Right cardiac atrium (tissue), 5 donors: ENCODE results near the gene ELL2. TPM values are rescaled to one million over a fixed set of nuclear protein-coding genes. Genes with fewer than 3 reads are reported as not detected.
"Not testable (repeated sequence)": the region's sequence is repeated elsewhere in the genome, so short reads cannot be mapped to it uniquely, and the experiment has no call there.

ENCODE experiments used
- ATAC-seq, 2 donors: fragments of 200-7000 bp; cut with Tn5 transposase; one replicate each; pipeline versions ENCODE4 v1.8.0 to v1.9.1; 2020; ENCODE audit warnings: moderate library complexity in 2 of 2, mild to moderate bottlenecking in 1 of 2
- DNase-seq, 3 donors: peaks; one replicate each; pipeline ENCODE4 v3.0.0-alpha.2; 2020
- H3K27ac ChIP-seq: one replicate; pipeline ENCODE4 v1.5.1; 2013; ENCODE audit warnings: mild to moderate bottlenecking, low read length, control low read depth, moderate library complexity
- H3K27me3 ChIP-seq: one replicate; pipeline ENCODE4 v1.6.1; 2013; ENCODE audit not compliant: control insufficient read depth, insufficient read depth
- H3K4me1 ChIP-seq: one replicate; pipeline ENCODE4 v1.6.1; 2013; ENCODE audit warnings: low read length; ENCODE audit not compliant: control insufficient read depth, insufficient read depth
- H3K4me3 ChIP-seq: one replicate; pipeline ENCODE4 v1.5.1; 2013; ENCODE audit warnings: low read length, control low read depth
- H3K9me3 ChIP-seq: one replicate; pipeline ENCODE4 v1.6.1; 2013; ENCODE audit warnings: low read length; ENCODE audit not compliant: control insufficient read depth
- WGBS: extraction: QIAGEN DNeasy Blood & Tissue Kit; methylation state at CpG from one replicate; pipeline ENCODE4 v1.1.7; 2013; 5-methylcytosine and 5-hydroxymethylcytosine counted together
- intact Hi-C, 4 donors: fragments of 100-400 bp; cut with DNase I; formaldehyde crosslinking; loops; one replicate each; pipeline versions ENCODE4 v1.11.0 to v1.14.0; 2022 to 2023
- polyA plus RNA-seq: library from polyadenylated mRNA; stranded (reverse); fragments of 200-250 nt; gene quantifications from one replicate; pipeline ENCODE4 v1.2.3, GENCODE V29; 2013
- total RNA-seq, 4 donors: library from RNA; stranded (reverse); fragmentation: NEBNext Ultra II Directional; extraction: Animal tissue kit (Norgen Biotek cat#: 25700); gene quantifications; one replicate each; pipeline ENCODE4 v1.2.1, GENCODE V29; 2021
- donor health status: healthy with polysubstance abuse.
- donor health status: DM: no; HTN: yes; CAD: no.
- donor health status: DM: no; HTN: no; CAD: no.
- donor health status: DM: no; HTN: yes; CAD: no; lungs with severe emphysema.
- donor health status: DM: yes; HTN: yes; CAD: no.

The ELL2 gene
- total and polyA plus RNA-seq, 5 donors, result 16.7 to 75.9 (median 32.4) TPM

- Histone ChIP-seq H3K4me1 (no peaks in the 10 kb centered on the region), H3K27me3 (no peaks in the 10 kb centered on the region), H3K4me3 (no peak overlapping the region), H3K27ac (peak overlapping the region; percentile 33), H3K9me3 (no peaks in the 10 kb centered on the region)
- intact Hi-C loops, result loop anchor here in 1 of 4 donors (5.0 kb wide), 1 partner anchor 195 kb away; the partner anchor contains the start of gene RFESD
- 73% methylated on average over 8 of the region's 8 CpGs for WGBS
- DNase-seq (peak in 2 of 3 donors; percentile 67 to 75), ATAC-seq (peak; percentile 83 to 89)
Measured at GRCh38 chr5:95841914-95842812, 119.5 kb downstream of the ELL2 start.

DNA sequence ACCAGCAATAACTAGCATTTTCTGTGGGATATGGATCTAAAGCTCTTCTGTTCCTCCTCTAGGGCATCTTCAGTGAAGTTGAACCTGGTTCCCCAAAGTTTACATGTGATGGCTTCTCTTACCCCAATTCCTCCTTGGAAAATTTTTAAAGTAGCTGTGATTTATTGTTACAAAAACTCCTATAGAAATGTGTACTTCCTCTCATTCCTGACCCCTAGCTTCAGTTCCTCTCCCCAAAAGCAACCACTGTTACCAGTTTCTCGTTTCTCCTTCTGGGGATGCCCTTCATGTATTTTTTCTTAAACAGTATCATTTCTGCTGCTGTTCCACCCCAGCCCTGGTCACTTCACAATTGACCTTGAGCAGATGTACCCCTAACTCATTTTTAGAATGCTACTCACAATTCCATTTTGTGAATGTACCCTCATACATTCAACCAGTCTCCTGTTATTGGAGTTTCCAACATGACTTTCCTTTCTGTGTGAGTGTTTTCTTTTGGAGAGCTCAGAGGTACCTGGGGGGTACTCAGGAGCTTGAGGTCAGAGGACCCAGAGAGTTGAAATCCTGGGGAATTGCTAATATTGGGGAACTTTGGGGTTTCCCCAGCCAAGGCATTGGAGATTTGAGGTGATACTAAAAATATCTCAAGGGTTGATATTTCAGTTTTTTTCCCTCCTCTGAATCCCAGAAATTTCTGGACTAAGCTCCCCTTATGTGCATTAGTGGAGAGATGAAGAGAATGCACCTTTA, 120.5 kb downstream of the ELL2 start:
- no peak for ATAC-seq
- no peak for DNase-seq
- WGBS, result 82% methylated on average over 1 of the region's 1 CpG
- H3K27ac ChIP-seq, result no peak overlapping the region
- H3K4me1 ChIP-seq, result no peaks in the 10 kb centered on the region
- no peaks in the 10 kb centered on the region for H3K9me3 ChIP-seq
- H3K4me3 ChIP-seq, result no peak overlapping the region
- H3K27me3 ChIP-seq, result no peaks in the 10 kb centered on the region
- intact Hi-C loops, result loop anchor here in 1 of 4 donors (5.0 kb wide), 1 partner anchor 194 kb away; the partner anchor contains the start of gene RFESD

DNA sequence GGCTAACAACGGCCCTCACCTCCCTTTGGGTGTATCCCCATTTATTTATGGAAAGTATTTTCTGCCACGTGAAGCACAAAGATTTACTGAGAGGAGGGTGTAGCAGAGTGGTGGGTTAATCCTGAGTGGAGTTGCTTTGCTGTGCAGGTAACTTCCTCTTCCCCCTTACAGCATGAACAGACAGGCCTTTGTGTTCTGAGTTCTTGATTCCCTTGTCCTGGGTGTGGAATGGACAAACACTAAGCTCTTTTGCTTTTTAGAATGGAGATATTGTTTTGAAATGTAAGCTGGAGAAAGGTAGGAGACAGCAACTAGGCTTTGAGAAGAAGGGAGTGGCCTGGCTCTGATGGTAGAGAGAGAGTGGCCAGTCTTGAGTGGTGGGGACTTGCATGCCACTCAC, 122.0 kb downstream of the ELL2 start:
- no peaks in the 10 kb centered on the region for H3K9me3 ChIP-seq
- no peaks in the 10 kb centered on the region for H3K27me3 ChIP-seq
- H3K27ac ChIP-seq, result no peak overlapping the region
- intact Hi-C loops, result loop anchor here in 1 of 4 donors (5.0 kb wide), 1 partner anchor 192 kb away; the partner anchor contains the start of gene RFESD
- ATAC-seq, result no peak
- no peak for DNase-seq
- WGBS, result 86% methylated on average over 2 of the region's 2 CpGs
- H3K4me3 ChIP-seq, result no peak overlapping the region
- H3K4me1 ChIP-seq, result peaks cover 3% of the 10 kb centered on the region

DNA sequence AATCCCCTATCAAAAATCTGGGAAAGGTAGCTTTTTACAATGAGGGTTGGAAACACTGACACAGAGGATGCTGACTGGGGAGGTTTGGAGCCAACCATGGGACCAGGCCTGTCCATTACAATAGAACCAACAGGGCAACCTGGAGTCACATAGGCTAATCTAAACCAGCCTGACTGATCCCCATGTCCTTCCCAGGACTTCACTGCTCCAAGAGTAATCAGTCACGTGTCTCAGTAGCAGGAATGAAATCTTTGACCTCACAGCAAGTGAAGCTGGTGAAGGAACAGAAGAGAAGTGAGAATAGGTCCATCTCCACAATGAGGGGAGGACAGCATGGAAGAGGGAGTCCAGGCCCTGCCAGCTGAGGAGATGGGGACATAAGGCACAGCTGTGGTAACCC, 123.1 kb downstream of the ELL2 start:
- intact Hi-C loops, result no loop called here
- Histone ChIP-seq H3K27me3 (no peaks in the 10 kb centered on the region), H3K27ac (no peak overlapping the region), H3K4me3 (no peak overlapping the region), H3K9me3 (no peaks in the 10 kb centered on the region), H3K4me1 (peaks cover 3% of the 10 kb centered on the region)
- 80% methylated on average over 1 of the region's 1 CpG for WGBS
- ATAC-seq, result no peak
- no peak for DNase-seq

DNA sequence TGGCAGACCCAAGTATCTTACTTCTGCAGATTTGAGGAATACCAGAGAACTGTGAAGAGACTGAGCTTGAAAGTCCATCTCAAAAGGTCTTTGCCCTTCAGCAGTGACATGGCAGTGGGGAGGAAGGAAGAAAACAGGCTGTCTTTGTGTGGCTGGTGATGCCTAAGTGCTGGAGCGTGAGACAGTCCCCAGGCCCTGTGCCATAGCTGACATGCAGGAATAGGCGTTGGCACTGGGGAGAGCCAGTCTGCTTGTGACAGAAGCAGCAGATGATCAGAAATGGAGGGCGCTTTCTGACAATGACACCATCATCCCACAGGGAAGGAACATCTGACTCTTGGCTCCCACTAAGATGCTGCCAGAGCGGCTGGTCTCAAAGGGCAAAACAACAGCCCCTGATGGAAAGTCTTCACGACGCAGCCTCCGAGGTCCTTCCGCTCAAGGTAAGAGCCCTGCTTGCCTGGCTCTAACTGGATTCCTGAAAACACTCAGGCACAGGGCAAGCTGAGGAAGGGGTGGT, 123.6 kb downstream of the ELL2 start:
- DNase-seq (no peak), ATAC-seq (no peak)
- H3K4me1 ChIP-seq, result peaks cover 3% of the 10 kb centered on the region
- H3K27me3 ChIP-seq, result no peaks in the 10 kb centered on the region
- no peaks in the 10 kb centered on the region for H3K9me3 ChIP-seq
- H3K27ac ChIP-seq, result no peak overlapping the region
- 91% methylated on average over 8 of the region's 8 CpGs for WGBS
- H3K4me3 ChIP-seq, result no peak overlapping the region
- intact Hi-C loops, result no loop called here

DNA sequence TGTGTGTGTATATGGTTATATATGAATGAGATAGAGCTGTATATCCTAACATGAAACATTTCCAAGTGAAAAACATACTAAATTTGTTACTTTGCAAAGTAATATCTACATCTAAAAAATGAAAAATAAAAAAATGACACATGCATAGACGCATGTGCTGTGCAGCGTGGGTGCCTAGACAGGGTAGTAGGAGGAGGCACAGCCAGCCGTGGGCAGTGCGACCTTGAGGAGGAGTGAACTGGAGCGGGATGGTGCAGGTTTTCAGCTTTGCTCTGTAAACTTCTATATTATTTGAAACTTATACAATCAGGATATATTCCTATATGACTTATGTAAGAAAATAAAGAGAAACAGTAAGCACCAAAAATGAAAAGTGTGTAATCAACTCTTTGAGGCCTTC, 124.2 kb downstream of the ELL2 start:
- 97% methylated on average over 5 of the region's 5 CpGs for WGBS
- Histone ChIP-seq H3K4me1 (peaks cover 3% of the 10 kb centered on the region), H3K27me3 (no peaks in the 10 kb centered on the region), H3K4me3 (no peak overlapping the region), H3K27ac (peak overlapping the region; percentile 62), H3K9me3 (no peaks in the 10 kb centered on the region)
- ATAC-seq, result no peak
- intact Hi-C loops, result no loop called here
- no peak for DNase-seq

DNA sequence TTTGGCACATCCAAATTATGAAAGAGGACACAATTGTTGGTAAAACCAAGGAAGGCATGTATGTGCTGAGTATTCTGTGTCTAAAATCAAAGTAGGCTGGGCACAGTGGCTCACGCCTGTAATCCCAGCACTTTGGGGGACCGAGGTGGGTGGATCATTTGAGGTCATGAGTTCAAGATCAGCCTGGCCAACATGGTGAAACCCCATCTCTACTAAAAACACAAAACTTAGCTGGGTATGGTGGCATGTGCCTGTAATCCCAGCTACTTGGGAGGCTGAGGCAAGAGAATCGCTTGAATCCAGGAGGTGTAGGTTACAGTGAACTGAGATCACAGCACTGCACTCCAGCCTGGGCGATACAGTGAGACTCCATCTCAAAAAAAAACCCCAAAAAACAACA, 124.7 kb downstream of the ELL2 start:
- H3K9me3 ChIP-seq, ATAC-seq, H3K27me3 ChIP-seq, H3K27ac ChIP-seq, H3K4me3 ChIP-seq, H3K4me1 ChIP-seq, intact Hi-C loops, DNase-seq: not testable (repeated sequence)
- WGBS, result 96% methylated on average over 4 of the region's 4 CpGs

DNA sequence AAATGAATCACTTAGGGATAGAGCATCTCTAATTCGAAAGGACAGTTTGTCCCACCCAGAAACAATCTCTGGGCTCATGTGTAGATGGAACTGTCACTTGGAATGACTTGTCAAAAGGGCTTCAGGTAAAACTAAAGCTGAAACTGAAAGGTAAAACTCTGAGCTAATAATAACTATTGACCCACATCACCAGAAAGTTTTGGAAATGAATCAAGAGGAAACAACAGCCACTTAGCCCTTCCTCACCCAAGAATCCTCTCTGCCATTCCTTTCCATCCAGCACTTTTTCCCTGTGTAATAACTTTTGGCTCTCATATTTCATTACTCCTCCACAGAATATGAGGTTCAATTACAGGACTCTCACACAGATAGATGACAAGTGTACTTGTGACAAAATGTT, 125.1 kb downstream of the ELL2 start:
- H3K4me3 ChIP-seq, result no peak overlapping the region
- no peaks in the 10 kb centered on the region for H3K9me3 ChIP-seq
- intact Hi-C loops, result no loop called here
- H3K27ac ChIP-seq, result no peak overlapping the region
- ATAC-seq, result no peak
- 84% methylated on average over 1 of the region's 1 CpG for WGBS
- peaks cover 3% of the 10 kb centered on the region for H3K4me1 ChIP-seq
- no peak for DNase-seq
- no peaks in the 10 kb centered on the region for H3K27me3 ChIP-seq

- Histone ChIP-seq H3K9me3 (no peaks in the 10 kb centered on the region), H3K4me1 (peaks cover 3% of the 10 kb centered on the region), H3K27me3 (no peaks in the 10 kb centered on the region), H3K27ac (peak overlapping the region; percentile 82), H3K4me3 (peak overlapping the region; percentile 26)
- DNase-seq, result peak in 1 of 3 donors; percentile 69
- peak; percentile 22 to 23 for ATAC-seq
- WGBS, result 34% methylated on average over 10 of the region's 10 CpGs
- intact Hi-C loops, result no loop called here
Measured at GRCh38 chr5:95835682-95836385, 125.8 kb downstream of the ELL2 start.
